SH-SY5Y (cell line): ENCODE measurements around the gene SCN2B.

Source experiments
- GATA2 ChIP-seq: IDR thresholded peaks from 2 replicates; pipeline ENCODE4 v1.6.1; 2011; ENCODE audit warnings: mild to moderate bottlenecking, low read depth, low read length
- GATA3 ChIP-seq: IDR thresholded peaks from 2 replicates; pipeline ENCODE4 v1.6.1; 2011; ENCODE audit warnings: low read depth, mild to moderate bottlenecking, low read length, moderate library complexity

GRCh38 chr11:118222437-118222836 lies 46.0 kb upstream of the SCN2B start:
- no peak for TF ChIP-seq GATA2
- TF ChIP-seq GATA3 = no peak
